PC-3 (cell line): Measurements from ENCODE around the gene GPC6.

Experiments
- CTCF ChIP-seq: fragments of 300-600 bp; sonication (generic); conservative IDR thresholded peaks from 2 replicates; pipeline ENCODE4 v1.5.1; 2017; ENCODE audit warnings: antibody characterized with exemption, low read depth, mild to moderate bottlenecking, low read length
- EZH2 ChIP-seq: fragments of 300-600 bp; sonication (generic); IDR thresholded peaks from one replicate; pipeline ENCODE4 v1.6.1; 2017; ENCODE audit warnings: antibody characterized with exemption, mild to moderate bottlenecking, low read length; ENCODE audit not compliant: unreplicated experiment

- TF ChIP-seq CTCF (no peak), EZH2 (no peak)
These were observed 196.5 kb downstream of the GPC6 start for GRCh38 chr13:93422980-93423543.
